Stimulated activated CD4-positive, alpha-beta T cell treated with anti-CD3 and anti-CD28 coated beads, Interleukin-15, amount 100 ng/mL, for 1 hour (primary cell): ENCODE measurements around the gene PTPN13.
"Not testable (repeated sequence)": the region's sequence is repeated elsewhere in the genome, so short reads cannot be mapped to it uniquely, and the experiment has no call there.

ENCODE experiments used
- DNase-seq, 2 donors: peaks; one replicate each; pipeline ENCODE4 v3.0.0-alpha.2; 2020; ENCODE audit warnings: low read depth in 1 of 2, low spot score in 1 of 2

PTPN13 gene

GRCh38 chr4:86688026-86688425, 93.9 kb downstream of the PTPN13 start:
- DNase-seq, result no peak

GRCh38 chr4:86704601-86705000, 110.5 kb downstream of the PTPN13 start:
- no peak for DNase-seq

GRCh38 chr4:86706923-86707597, 112.9 kb downstream of the PTPN13 start:
- no peak for DNase-seq

GRCh38 chr4:86717651-86718050, 123.5 kb downstream of the PTPN13 start:
- DNase-seq, result no peak

GRCh38 chr4:86718152-86718551, 124.0 kb downstream of the PTPN13 start:
- no peak for DNase-seq

GRCh38 chr4:86719149-86719548, 125.0 kb downstream of the PTPN13 start:
- not testable (repeated sequence) for DNase-seq

- DNase-seq, result no peak
These were observed 126.5 kb downstream of the PTPN13 start for GRCh38 chr4:86720508-86721068.

- no peak for DNase-seq
These were observed 127.3 kb downstream of the PTPN13 start for GRCh38 chr4:86721412-86721811.

GRCh38 chr4:86730310-86730709, 136.2 kb downstream of the PTPN13 start:
- DNase-seq, result no peak

GRCh38 chr4:86737244-86737643, 143.1 kb downstream of the PTPN13 start:
- DNase-seq, result no peak

- DNase-seq, result no peak
These were observed 147.7 kb downstream of the PTPN13 start for GRCh38 chr4:86741846-86742245.

- DNase-seq, result no peak
These were observed 150.5 kb downstream of the PTPN13 start for GRCh38 chr4:86744570-86744969.

GRCh38 chr4:86749121-86749520, 155.0 kb downstream of the PTPN13 start:
- DNase-seq, result no peak

- no peak for DNase-seq
These were observed 161.3 kb downstream of the PTPN13 start for GRCh38 chr4:86755388-86755787.

GRCh38 chr4:86757468-86757867, 163.4 kb downstream of the PTPN13 start:
- DNase-seq, result no peak

- DNase-seq, result no peak
These were observed 165.2 kb downstream of the PTPN13 start for GRCh38 chr4:86759298-86759697.

- no peak for DNase-seq
These were observed 168.5 kb downstream of the PTPN13 start for GRCh38 chr4:86762649-86763048.

- no peak for DNase-seq
These were observed 175.7 kb downstream of the PTPN13 start for GRCh38 chr4:86769794-86770193.

- no peak for DNase-seq
These were observed 177.0 kb downstream of the PTPN13 start for GRCh38 chr4:86771141-86771540.

- no peak for DNase-seq
These were observed 180.9 kb downstream of the PTPN13 start for GRCh38 chr4:86775061-86775460.

GRCh38 chr4:86778175-86778574, 184.1 kb downstream of the PTPN13 start:
- no peak for DNase-seq

- no peak for DNase-seq
These were observed 194.7 kb downstream of the PTPN13 start for GRCh38 chr4:86788826-86789225.

- DNase-seq, result no peak
These were observed 197.0 kb downstream of the PTPN13 start for GRCh38 chr4:86791126-86791525.
